GM19043 (cell line): ENCODE measurements around the gene PCGF2.

Experiments
- ATAC-seq: cut with Tn5 transposase; IDR thresholded peaks from one replicate; pipeline ENCODE4 v1.9.1; 2021; ENCODE audit warnings: low read depth; ENCODE audit not compliant: unreplicated experiment

The PCGF2 gene

GRCh38 chr17:38704606-38705522, 43.3 kb downstream of the PCGF2 start, which contains the start of gene MLLT6:
Gene MLLT6 (plus strand): TSS chr17:38705273. CDS start chr17:38705633, 360 bp downstream.
- ATAC-seq: no peak

GRCh38 chr17:38703742-38704605, 44.2 kb downstream of the PCGF2 start:
- ATAC-seq: no peak

- no peak for ATAC-seq
These were observed 45.0 kb downstream of the PCGF2 start for GRCh38 chr17:38702916-38703741.

GRCh38 chr17:38702166-38702915, 45.8 kb downstream of the PCGF2 start:
- ATAC-seq: no peak

- no peak for ATAC-seq
These were observed 46.5 kb downstream of the PCGF2 start for GRCh38 chr17:38701504-38702165.

GRCh38 chr17:38698760-38699159, 49.4 kb downstream of the PCGF2 start:
- no peak for ATAC-seq

- ATAC-seq: no peak
These were observed 50.9 kb downstream of the PCGF2 start for GRCh38 chr17:38697061-38697820.

- no peak for ATAC-seq
These were observed 54.3 kb downstream of the PCGF2 start for GRCh38 chr17:38693700-38694329.

- ATAC-seq: no peak
These were observed 57.0 kb downstream of the PCGF2 start for GRCh38 chr17:38691154-38691553.

- no peak for ATAC-seq
These were observed 57.8 kb downstream of the PCGF2 start for GRCh38 chr17:38690386-38690785.

- no peak for ATAC-seq
These were observed 60.9 kb downstream of the PCGF2 start for GRCh38 chr17:38687286-38687685.

- no peak for ATAC-seq
These were observed 62.6 kb downstream of the PCGF2 start for GRCh38 chr17:38685491-38685890.
